GM12875 (cell line): ENCODE data around the gene WDR20.
"Not testable (repeated sequence)": the region's sequence is repeated elsewhere in the genome, so short reads cannot be mapped to it uniquely, and the experiment has no call there.

Experiments used
- H3K4me3 ChIP-seq: one replicate; pipeline ENCODE4 v1.5.1; 2011; ENCODE audit warnings: low read depth, low read length, control low read depth
- CTCF ChIP-seq: IDR thresholded peaks from 2 replicates; pipeline ENCODE4 v1.5.1; 2011; ENCODE audit warnings: low read depth, mild to moderate bottlenecking, control low read depth, inconsistent platforms, low read length, moderate library complexity, borderline replicate concordance; ENCODE audit not compliant: insufficient read depth

WDR20 gene

GRCh38 chr14:102238131-102238530 is 98.4 kb downstream of the WDR20 start:
- no peak overlapping the region for H3K4me3 ChIP-seq
- TF ChIP-seq CTCF: no peak

GRCh38 chr14:102238766-102239165 is 99.1 kb downstream of the WDR20 start:
- TF ChIP-seq CTCF: no peak
- H3K4me3 ChIP-seq: no peak overlapping the region

GRCh38 chr14:102239231-102239630 is 99.5 kb downstream of the WDR20 start:
- no peak overlapping the region for H3K4me3 ChIP-seq
- no peak for TF ChIP-seq CTCF

GRCh38 chr14:102240481-102240880 is 100.8 kb downstream of the WDR20 start:
- not testable (repeated sequence) for H3K4me3 ChIP-seq

GRCh38 chr14:102241147-102241546 is 101.5 kb downstream of the WDR20 start:
- H3K4me3 ChIP-seq: no peak overlapping the region
- TF ChIP-seq CTCF: no peak

- H3K4me3 ChIP-seq: not testable (repeated sequence)
Measured at GRCh38 chr14:102243795-102244194, 104.1 kb downstream of the WDR20 start.

- TF ChIP-seq CTCF: no peak
- H3K4me3 ChIP-seq: no peak overlapping the region
Measured at GRCh38 chr14:102246071-102246470, 106.4 kb downstream of the WDR20 start.

GRCh38 chr14:102248121-102248520 is 108.4 kb downstream of the WDR20 start:
- no peak overlapping the region for H3K4me3 ChIP-seq
- no peak for TF ChIP-seq CTCF
